Left lung (tissue), 14 donors: ENCODE data around the gene TM2D3. TPM values are rescaled to one million over a fixed set of nuclear protein-coding genes. Genes with fewer than 3 reads are reported as not detected.

ENCODE experiments used
- ATAC-seq: fragments of 200-7000 bp; cut with Tn5 transposase; one replicate; pipeline ENCODE4 v1.9.1; 2020; ENCODE audit warnings: moderate library complexity
- DNase-seq, 4 donors: peaks; one replicate each; pipeline ENCODE4 v3.0.0-alpha.2; 2013 to 2020
- H3K27ac ChIP-seq, 2 donors: fragments of 200-600 bp; sonication (generic) in 1 of 2; one replicate each; pipeline versions ENCODE4 v1.5.0 to v1.8.0; 2020 to 2021
- H3K27me3 ChIP-seq, 2 donors: fragments of 200-600 bp; sonication (generic) in 1 of 2; one replicate each; pipeline versions ENCODE4 v1.5.0 to v1.8.0; 2020 to 2021
- H3K36me3 ChIP-seq, 2 donors: fragments of 200-600 bp; sonication (generic) in 1 of 2; one replicate each; pipeline versions ENCODE4 v1.5.0 to v1.8.0; 2020 to 2021
- H3K4me1 ChIP-seq, 2 donors: fragments of 200-600 bp; one replicate each; pipeline ENCODE4 v1.8.0; 2021
- H3K4me3 ChIP-seq, 2 donors: fragments of 200-600 bp; sonication (generic) in 1 of 2; one replicate each; pipeline versions ENCODE4 v1.5.0 to v1.8.0; 2020 to 2021; ENCODE audit warnings: mild to moderate bottlenecking in 1 of 2
- H3K9me3 ChIP-seq, 2 donors: fragments of 200-600 bp; sonication (generic) in 1 of 2; one replicate each; pipeline versions ENCODE4 v1.5.0 to v1.8.0; 2020 to 2021
- CTCF ChIP-seq, 2 donors: fragments of 200-600 bp; sonication (generic) in 1 of 2; IDR thresholded peaks; one replicate each; pipeline versions ENCODE4 v1.5.0 to v1.8.0; 2021; ENCODE audit warnings: antibody characterized with exemption in 2 of 2
- intact Hi-C, 2 donors: fragments of 100-400 bp; cut with DNase I; formaldehyde crosslinking; loops; one replicate each; pipeline versions ENCODE4 v1.11.2 to v1.14.2; 2022
- long read RNA-seq, 12 donors: library from polyadenylated mRNA in 2 of 12; unstranded in 2 of 12; transcript quantifications; one replicate each; pipeline ENCODE4 v2.0.0 and lab custom pipeline, GENCODE V29; 2019 to 2026
- polyA plus RNA-seq, 6 donors: library from polyadenylated mRNA; unstranded; fragments of 120-200 nt; gene quantifications; one replicate each; pipeline ENCODE4 v1.2.1, GENCODE V29; 2013; ENCODE audit not compliant: insufficient read length in 6 of 6
- total RNA-seq, 2 donors: library from RNA; stranded (reverse); fragmentation: NEBNext Ultra II Directional; extraction: Animal tissue kit (Norgen Biotek cat#: 25700); gene quantifications; one replicate each; pipeline ENCODE4 v1.2.1, GENCODE V29; 2021
- donor health status: DM: no; HTN: yes; CAD: no.
- donor health status: DM: no; HTN: no; CAD: no.

Gene TM2D3
- total RNA-seq, result 10 to 100 TPM; 43.7 to 53.6 TPM
- 10 to 100 TPM; 53.7 to 67.3 (median 64.0) TPM for polyA plus RNA-seq
- long read RNA-seq, donor 1, transcript TM2D3-202 (5 exons, 1,329 nt), result major isoform, 18 of 49 reads
- long read RNA-seq, donor 1, transcript TM2D3-208 (2 exons, 2,133 nt), result minor isoform, 10 of 49 reads
- long read RNA-seq, donor 1, transcript TM2D3-201 (6 exons, 1,381 nt), result minor isoform, 6 of 49 reads
- long read RNA-seq, donor 1, partial matches to known transcripts, result 10 of 49 reads
- long read RNA-seq, donor 1, other reads (novel, unspliced or antisense), result 0 of 49 reads
- long read RNA-seq, donor 2, transcript TM2D3-201 (6 exons, 1,381 nt), result minor isoform, 7 of 43 reads
- long read RNA-seq, donor 2, transcript TM2D3-202 (5 exons, 1,329 nt), result major isoform, 18 of 43 reads
- long read RNA-seq, donor 2, transcript TM2D3-208 (2 exons, 2,133 nt), result minor isoform, 8 of 43 reads
- long read RNA-seq, donor 2, partial matches to known transcripts, result 0 of 43 reads
- long read RNA-seq, donor 2, other reads (novel, unspliced or antisense), result 0 of 43 reads
- long read RNA-seq, donor 3, transcript TM2D3-208 (2 exons, 2,133 nt), result minor isoform, 5 of 33 reads
- long read RNA-seq, donor 3, transcript TM2D3-202 (5 exons, 1,329 nt), result major isoform, 17 of 33 reads
- long read RNA-seq, donor 3, partial matches to known transcripts, result 0 of 33 reads
- long read RNA-seq, donor 3, other reads (novel, unspliced or antisense), result 0 of 33 reads
- long read RNA-seq, donor 4, transcript TM2D3-202 (5 exons, 1,329 nt), result major isoform, 39 of 52 reads
- long read RNA-seq, donor 4, transcript TM2D3-201 (6 exons, 1,381 nt), result minor isoform, 7 of 52 reads
- long read RNA-seq, donor 4, partial matches to known transcripts, result 1 of 52 reads
- long read RNA-seq, donor 4, other reads (novel, unspliced or antisense), result 3 of 52 reads
- long read RNA-seq, donor 5, transcript TM2D3-202 (5 exons, 1,329 nt), result major isoform, 29 of 88 reads
- long read RNA-seq, donor 5, transcript TM2D3-208 (2 exons, 2,133 nt), result minor isoform, 7 of 88 reads
- long read RNA-seq, donor 5, transcript TM2D3-201 (6 exons, 1,381 nt), result minor isoform, 11 of 88 reads
- long read RNA-seq, donor 5, partial matches to known transcripts, result 33 of 88 reads
- long read RNA-seq, donor 5, other reads (novel, unspliced or antisense), result 0 of 88 reads
- long read RNA-seq, donor 6, transcript TM2D3-202 (5 exons, 1,329 nt), result major isoform, 16 of 36 reads
- long read RNA-seq, donor 6, transcript TM2D3-201 (6 exons, 1,381 nt), result minor isoform, 6 of 36 reads
- long read RNA-seq, donor 6, partial matches to known transcripts, result 5 of 36 reads
- long read RNA-seq, donor 6, other reads (novel, unspliced or antisense), result 0 of 36 reads
- long read RNA-seq, donor 7, transcript TM2D3-208 (2 exons, 2,133 nt), result major isoform, 9 of 31 reads
- long read RNA-seq, donor 7, transcript TM2D3-202 (5 exons, 1,329 nt), result major isoform, 9 of 31 reads
- long read RNA-seq, donor 7, partial matches to known transcripts, result 8 of 31 reads
- long read RNA-seq, donor 7, other reads (novel, unspliced or antisense), result 0 of 31 reads
- long read RNA-seq, donor 8, transcript TM2D3-208 (2 exons, 2,133 nt), result major isoform, 13 of 43 reads
- long read RNA-seq, donor 8, transcript TM2D3-202 (5 exons, 1,329 nt), result major isoform, 13 of 43 reads
- long read RNA-seq, donor 8, partial matches to known transcripts, result 7 of 43 reads
- long read RNA-seq, donor 8, other reads (novel, unspliced or antisense), result 0 of 43 reads
- long read RNA-seq, donor 9, partial matches to known transcripts, result 0 of 1 reads
- long read RNA-seq, donor 9, other reads (novel, unspliced or antisense), result 0 of 1 reads
- long read RNA-seq, donor 10, transcript TM2D3-201 (6 exons, 1,381 nt), result minor isoform, 9 of 59 reads
- long read RNA-seq, donor 10, transcript TM2D3-202 (5 exons, 1,329 nt), result major isoform, 37 of 59 reads
- long read RNA-seq, donor 10, transcript TM2D3-203 (5 exons, 1,267 nt), result minor isoform, 8 of 59 reads
- long read RNA-seq, donor 10, partial matches to known transcripts, result 0 of 59 reads
- long read RNA-seq, donor 10, other reads (novel, unspliced or antisense), result 5 of 59 reads
- long read RNA-seq, donor 11, result 0 reads
- long read RNA-seq, donor 12, transcript TM2D3-201 (6 exons, 1,381 nt), result minor isoform, 6 of 44 reads
- long read RNA-seq, donor 12, transcript TM2D3-208 (2 exons, 2,133 nt), result minor isoform, 10 of 44 reads
- long read RNA-seq, donor 12, transcript TM2D3-202 (5 exons, 1,329 nt), result major isoform, 15 of 44 reads
- long read RNA-seq, donor 12, partial matches to known transcripts, result 8 of 44 reads
- long read RNA-seq, donor 12, other reads (novel, unspliced or antisense), result 0 of 44 reads

DNA sequence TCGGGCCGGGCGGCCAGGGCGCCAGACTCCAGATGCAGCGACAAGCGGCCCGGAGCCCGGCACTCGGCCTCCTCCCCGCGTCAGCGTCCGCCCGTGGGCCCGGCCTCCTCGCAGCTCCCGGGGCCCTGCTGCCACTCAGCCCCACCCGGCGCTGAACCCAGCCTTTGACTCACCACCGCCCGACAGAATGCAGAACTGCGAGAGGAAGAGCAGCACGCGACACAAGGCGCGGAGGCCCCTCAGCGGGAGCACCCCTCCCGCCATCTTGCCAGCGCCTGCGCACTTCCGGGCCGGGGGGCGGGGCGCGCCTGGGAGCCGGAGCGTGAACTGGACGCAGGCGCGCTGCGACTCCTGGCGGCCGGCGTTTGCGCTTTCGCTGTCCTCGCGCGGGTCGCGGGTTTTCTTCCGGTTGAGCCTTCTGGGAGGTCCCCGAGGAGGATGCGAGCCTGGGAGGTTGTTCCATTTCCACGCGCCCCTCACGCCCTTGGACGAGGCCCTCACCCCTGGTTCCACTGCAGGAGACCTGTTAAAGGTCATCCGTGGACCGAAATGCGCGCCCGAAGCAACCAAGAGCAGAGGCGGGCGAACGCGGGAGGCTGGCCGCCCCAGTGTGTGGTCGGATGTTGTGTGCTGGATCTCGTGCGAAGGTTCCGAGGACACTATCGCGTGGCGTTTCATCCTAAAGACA is at the start of gene TM2D3:
Gene TM2D3, minus strand, starts transcription at position 284 of the 688 bp plus-strand sequence. Its CDS starts 20 bp downstream, at position 264.
- Histone ChIP-seq H3K27me3 (no peaks in the 10 kb centered on the region), H3K27ac (peak within 1 kb of the TSS; percentile 98 to 99), H3K9me3 (no peaks in the 10 kb centered on the region), H3K4me3 (peak within 1 kb of the TSS; percentile 83 to 93), H3K36me3 (peaks cover 0 to 19% of the 10 kb centered on the region in 2 donors), H3K4me1 (peaks cover 14 to 47% of the 10 kb centered on the region in 2 donors)
- DNase-seq (peak; percentile 94 to 99 (median 95)), ATAC-seq (peak; percentile 98)
- TF ChIP-seq CTCF (IDR thresholded peaks at IDR 0.05), result peak; percentile 71 to 91
- intact Hi-C loops, result no loop called here

GRCh38 chr15:101698314-101698713 is 46.1 kb upstream of the TM2D3 start:
- TF ChIP-seq CTCF (IDR thresholded peaks at IDR 0.05), result no peak

GRCh38 chr15:101697488-101697887 is 45.3 kb upstream of the TM2D3 start:
- H3K27ac ChIP-seq, result no peak overlapping the region
- no peak overlapping the region for H3K4me3 ChIP-seq
- peaks cover 0 to 75% of the 10 kb centered on the region in 2 donors for H3K36me3 ChIP-seq
- no peaks in the 10 kb centered on the region for H3K27me3 ChIP-seq
- DNase-seq, result no peak
- intact Hi-C loops, result no loop called here
- no peaks in the 10 kb centered on the region for H3K4me1 ChIP-seq
- no peaks in the 10 kb centered on the region for H3K9me3 ChIP-seq
- TF ChIP-seq CTCF (IDR thresholded peaks at IDR 0.05), result no peak
- ATAC-seq, result no peak

More at GRCh38 chr15:101698314-101698713, 46.1 kb upstream of the TM2D3 start:
- Histone ChIP-seq H3K27ac (no peak overlapping the region), H3K9me3 (no peaks in the 10 kb centered on the region), H3K4me3 (no peak overlapping the region), H3K4me1 (no peaks in the 10 kb centered on the region), H3K36me3 (peaks cover 0 to 73% of the 10 kb centered on the region in 2 donors), H3K27me3 (no peaks in the 10 kb centered on the region)
- intact Hi-C loops, result no loop called here
- ATAC-seq (no peak), DNase-seq (no peak)
